IMR-90 (cell line): ENCODE results near the gene HACE1. TPM values are rescaled to one million over a fixed set of nuclear protein-coding genes. Genes with fewer than 3 reads are reported as not detected.
A peak's percentile ranks its signal among the peaks of the same experiment; 100 is the strongest.
"Not testable (repeated sequence)": the region's sequence is repeated elsewhere in the genome, so short reads cannot be mapped to it uniquely, and the experiment has no call there.

ENCODE experiments used
- ATAC-seq: fragments of 200-7000 bp; cut with Tn5 transposase; 2 replicates; pipeline ENCODE4 v1.9.1; 2020; ENCODE audit warnings: low read depth, mild to moderate bottlenecking, moderate library complexity
- BruUV-seq: library from RNA; stranded (reverse); fragments of 400-500 nt; replicated peaks from 2 replicates; lab custom pipeline; 2021; lab: Mats Ljungman, UMichigan
- CTCF ChIA-PET: fragments of 300-600 bp; formaldehyde crosslinking; extraction: SDS; loops from one replicate; lab custom pipeline; 2021; ENCODE audit warnings: antibody characterized with exemption; lab: Yijun Ruan, JAX
- POLR2A ChIA-PET: fragments of 300-600 bp; sonication (Branson Sonifier 250); formaldehyde crosslinking; loops from one replicate; lab custom pipeline; 2022; ENCODE audit warnings: antibody characterized with exemption; ENCODE audit not compliant: unreplicated experiment; lab: Charles Lee
- DNase-seq: peaks from one replicate; pipeline ENCODE4 v3.0.0; 2013
- H2AFZ ChIP-seq: replicated peaks from 2 replicates; pipeline ENCODE3; 2013; ENCODE audit warnings: low read length, mild to moderate bottlenecking; ENCODE audit not compliant: poor library complexity
- H2AK5ac ChIP-seq: 2 replicates; pipeline ENCODE4 v1.6.1; 2013; ENCODE audit warnings: low read depth, low read length, inconsistent platforms
- H2AK9ac ChIP-seq: replicated peaks from 2 replicates; pipeline ENCODE3; 2013; ENCODE audit warnings: mild to moderate bottlenecking, low read depth, low read length, moderate library complexity; ENCODE audit not compliant: poor library complexity
- H2BK120ac ChIP-seq: 2 replicates; pipeline ENCODE4 v1.6.1; 2013; ENCODE audit warnings: low read depth, low read length, inconsistent platforms
- H2BK15ac ChIP-seq: 3 replicates; pipeline ENCODE4 v1.6.1; 2013; ENCODE audit warnings: low read depth, low read length, inconsistent platforms
- H2BK20ac ChIP-seq: 2 replicates; pipeline ENCODE4 v1.6.1; 2013; ENCODE audit warnings: low read depth, mild to moderate bottlenecking, inconsistent platforms, low read length, moderate library complexity
- H2BK5ac ChIP-seq: 2 replicates; pipeline ENCODE4 v1.6.1; 2013; ENCODE audit warnings: mild to moderate bottlenecking, low read depth, low read length, inconsistent platforms; ENCODE audit not compliant: poor library complexity, severe bottlenecking
- H3K14ac ChIP-seq: replicated peaks from 2 replicates; pipeline ENCODE4 v1.6.1; 2013; ENCODE audit warnings: low read depth, low read length, inconsistent platforms
- H3K18ac ChIP-seq: 2 replicates; pipeline ENCODE4 v1.6.1; 2013; ENCODE audit warnings: low read depth, low read length, control low read depth
- H3K23ac ChIP-seq: 2 replicates; pipeline ENCODE4 v1.6.1; 2013; ENCODE audit warnings: low read depth, low read length, inconsistent platforms
- H3K27ac ChIP-seq: 2 replicates; pipeline ENCODE4 v1.5.1; 2013; ENCODE audit warnings: mild to moderate bottlenecking, control low read depth, low read length; ENCODE audit not compliant: insufficient read depth
- H3K27me3 ChIP-seq: 2 replicates; pipeline ENCODE4 v1.6.1; 2013; ENCODE audit warnings: low read length; ENCODE audit not compliant: control insufficient read depth, insufficient read depth
- H3K36me3 ChIP-seq: 2 replicates; pipeline ENCODE4 v1.6.1; 2013; ENCODE audit warnings: low read length, mixed read lengths; ENCODE audit not compliant: control insufficient read depth, insufficient read depth
- H3K4ac ChIP-seq: 2 replicates; pipeline ENCODE4 v1.6.1; 2013; ENCODE audit warnings: low read depth, low read length, inconsistent platforms
- H3K4me1 ChIP-seq: 2 replicates; pipeline ENCODE4 v1.6.1; 2013; ENCODE audit warnings: low read length, mixed read lengths; ENCODE audit not compliant: control insufficient read depth, insufficient read depth
- H3K4me2 ChIP-seq: 2 replicates; pipeline ENCODE4 v1.6.1; 2013; ENCODE audit warnings: low read depth, mild to moderate bottlenecking, control low read depth, low read length, moderate library complexity
- H3K4me3 ChIP-seq: 2 replicates; pipeline ENCODE4 v1.5.1; 2013; ENCODE audit warnings: low read depth, mild to moderate bottlenecking, control low read depth, low read length, moderate library complexity; ENCODE audit not compliant: insufficient read depth
- H3K56ac ChIP-seq: 2 replicates; pipeline ENCODE4 v1.6.1; 2013; ENCODE audit warnings: low read length, inconsistent platforms; ENCODE audit not compliant: insufficient read depth; ENCODE audit errors: extremely low read depth
- H3K79me1 ChIP-seq, 2 experiments: 2 replicates each; pipeline ENCODE4 v1.6.1; 2013; ENCODE audit warnings: low read length in 2 of 2, inconsistent platforms in 1 of 2, low read depth in 1 of 2
- H3K9ac ChIP-seq: 2 replicates; pipeline ENCODE4 v1.6.1; 2013; ENCODE audit warnings: low read depth, low read length, control low read depth
- H3K9me1 ChIP-seq: 2 replicates; pipeline ENCODE4 v1.6.1; 2013; ENCODE audit warnings: low read length, inconsistent platforms; ENCODE audit not compliant: insufficient read depth
- H3K9me3 ChIP-seq: 2 replicates; pipeline ENCODE4 v1.6.1; 2013; ENCODE audit warnings: low read length; ENCODE audit not compliant: control insufficient read depth, insufficient read depth
- H4K20me1 ChIP-seq: 2 replicates; pipeline ENCODE4 v1.6.1; 2013; ENCODE audit warnings: low read length, inconsistent platforms; ENCODE audit not compliant: insufficient read depth
- H4K5ac ChIP-seq: 2 replicates; pipeline ENCODE4 v1.6.1; 2013; ENCODE audit warnings: mild to moderate bottlenecking, low read depth, low read length, control low read depth
- H4K8ac ChIP-seq, 2 experiments: 2 replicates each; pipeline ENCODE4 v1.6.1; 2013; ENCODE audit warnings: low read depth in 2 of 2, low read length in 2 of 2, control low read depth in 1 of 2, inconsistent platforms in 1 of 2
- H4K91ac ChIP-seq: 2 replicates; pipeline ENCODE4 v1.6.1; 2013; ENCODE audit warnings: low read depth, low read length, inconsistent platforms; ENCODE audit not compliant: insufficient read depth
- CEBPB ChIP-seq: IDR thresholded peaks from 2 replicates; pipeline ENCODE4 v1.6.1; 2012; ENCODE audit warnings: low read depth, low read length, improper control_type of control experiment
- FOS ChIP-seq: fragments of 150-350 bp; IDR thresholded peaks from 2 replicates; pipeline ENCODE4 v1.6.1; 2016; ENCODE audit warnings: low read depth, low read length
- RAD21 ChIP-seq: IDR thresholded peaks from 2 replicates; pipeline ENCODE4 v1.6.1; 2012; ENCODE audit warnings: low read length, improper control_type of control experiment
- WGBS, 2 experiments: methylation state at CpG; one replicate each; pipeline versions ENCODE4 v1.1.5 to v1.1.7; 2013; ENCODE audit warnings: missing lambda C conversion rate in 2 of 2; ENCODE audit not compliant: insufficient read length in 1 of 2; ENCODE audit errors: extremely low coverage in 2 of 2; 5-methylcytosine and 5-hydroxymethylcytosine counted together
- dilution Hi-C: fragments of 300-500 bp; cut with HindIII; formaldehyde crosslinking; loops from one replicate; pipeline ENCODE4 v1.14.3; 2018; ENCODE audit warnings: low sequenced_read_pairs; ENCODE audit not compliant: unreplicated experiment
- in situ Hi-C: fragments of 300-500 bp; cut with MboI; formaldehyde crosslinking; loops from 3 replicates; pipeline ENCODE4 v1.14.3; 2019; ENCODE audit warnings: low sequenced_read_pairs, inconsistent platforms, mixed read lengths
- intact Hi-C: fragments of 100-400 bp; cut with micrococcal nuclease; formaldehyde crosslinking; loops from 2 replicates; pipeline ENCODE4 v1.10.0; 2022
- polyA plus RNA-seq, 3 experiments: library from polyadenylated mRNA; depleted of rRNA; stranded (reverse); fragments of >200 nt; gene quantifications; 2 replicates each; pipeline ENCODE4 v1.2.3, GENCODE V29; 2012; ENCODE audit warnings: low replicate concordance in 1 of 3
- total RNA-seq: library from RNA; depleted of rRNA; stranded (reverse); fragments of >200 nt; gene quantifications from 2 replicates; pipeline ENCODE4 v1.2.3, GENCODE V29; 2012
- TF ChIP-seq, protein P1 (sequence below): conservative IDR thresholded peaks from 2 replicates; pipeline ENCODE4 v1.5.1; 2012; ENCODE audit warnings: mild to moderate bottlenecking, low read depth, low read length, improper control_type of control experiment
- TF ChIP-seq, protein P2 (sequence below): fragments of 150-350 bp; IDR thresholded peaks from 2 replicates; pipeline ENCODE4 v1.6.1; 2017; ENCODE audit warnings: mild to moderate bottlenecking, antibody characterized with exemption, low read length, low read depth

HACE1 gene
- total and polyA plus RNA-seq, 2 of the 4 experiments (the other 2 are of a cell fraction) = 5.4 to 10.8 TPM

DNA sequence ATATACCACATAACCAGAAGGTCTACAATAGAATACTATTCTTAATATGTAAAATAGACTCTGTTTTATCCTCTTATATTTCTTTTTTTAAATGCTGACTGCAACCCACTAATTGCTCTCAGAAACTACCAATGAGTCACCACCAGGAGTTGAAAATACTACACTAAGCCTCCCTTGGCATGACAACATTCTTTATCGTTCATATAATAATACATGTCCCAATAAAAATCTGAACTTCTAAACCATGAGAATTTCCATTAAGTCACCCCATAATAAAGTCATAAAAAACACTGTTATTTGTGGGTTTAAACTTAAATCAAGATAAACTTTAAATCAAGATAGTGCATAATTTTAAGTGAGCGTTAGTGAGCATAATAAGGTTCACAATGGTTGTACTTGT is 4.2 kb downstream of the HACE1 start:
- Histone ChIP-seq H3K4me2 (no peak overlapping the region), H4K20me1 (no peaks in the 10 kb centered on the region), H2BK120ac (no peak overlapping the region), H2AK5ac (no peak overlapping the region), H3K23ac (no peak overlapping the region), H3K4me1 (no peaks in the 10 kb centered on the region), H3K18ac (no peak overlapping the region), H3K27ac (no peak overlapping the region), H3K9ac (no peak overlapping the region), H3K27me3 (no peaks in the 10 kb centered on the region), H3K14ac (no peak overlapping the region), H3K9me3 (no peaks in the 10 kb centered on the region), H3K56ac (no peak overlapping the region), H2BK5ac (no peak overlapping the region), H2BK20ac (no peak overlapping the region), H3K9me1 (no peaks in the 10 kb centered on the region), H4K8ac (no peak overlapping the region), H2BK15ac (no peak overlapping the region), H3K4me3 (no peak overlapping the region), H2AFZ (no peak overlapping the region), H4K5ac (no peak overlapping the region), H3K36me3 (0 out of 2 replicates have a peak, but pooled peaks cover 1% of the 10 kb centered on the region), H4K91ac (no peak overlapping the region), H2AK9ac (no peak overlapping the region), H3K79me1 (peaks cover 13 to 14% of the 10 kb centered on the region in 2 experiments), H3K4ac (no peak overlapping the region)
- WGBS, 2 experiments = no CpG with 5 or more reads among the region's 2 CpGs
- in situ Hi-C loops = no loop called here
- DNase-seq (peak; percentile 52), ATAC-seq (no peak)
- dilution Hi-C loops = no loop called here
- intact Hi-C loops = no loop called here
- BruUV-seq = no TSS peak
- ChIA-PET POLR2A (no interaction called here), CTCF (no interaction called here)
- TF ChIP-seq, protein P1, sequence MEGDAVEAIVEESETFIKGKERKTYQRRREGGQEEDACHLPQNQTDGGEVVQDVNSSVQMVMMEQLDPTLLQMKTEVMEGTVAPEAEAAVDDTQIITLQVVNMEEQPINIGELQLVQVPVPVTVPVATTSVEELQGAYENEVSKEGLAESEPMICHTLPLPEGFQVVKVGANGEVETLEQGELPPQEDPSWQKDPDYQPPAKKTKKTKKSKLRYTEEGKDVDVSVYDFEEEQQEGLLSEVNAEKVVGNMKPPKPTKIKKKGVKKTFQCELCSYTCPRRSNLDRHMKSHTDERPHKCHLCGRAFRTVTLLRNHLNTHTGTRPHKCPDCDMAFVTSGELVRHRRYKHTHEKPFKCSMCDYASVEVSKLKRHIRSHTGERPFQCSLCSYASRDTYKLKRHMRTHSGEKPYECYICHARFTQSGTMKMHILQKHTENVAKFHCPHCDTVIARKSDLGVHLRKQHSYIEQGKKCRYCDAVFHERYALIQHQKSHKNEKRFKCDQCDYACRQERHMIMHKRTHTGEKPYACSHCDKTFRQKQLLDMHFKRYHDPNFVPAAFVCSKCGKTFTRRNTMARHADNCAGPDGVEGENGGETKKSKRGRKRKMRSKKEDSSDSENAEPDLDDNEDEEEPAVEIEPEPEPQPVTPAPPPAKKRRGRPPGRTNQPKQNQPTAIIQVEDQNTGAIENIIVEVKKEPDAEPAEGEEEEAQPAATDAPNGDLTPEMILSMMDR = no peak
- TF ChIP-seq, protein P2, sequence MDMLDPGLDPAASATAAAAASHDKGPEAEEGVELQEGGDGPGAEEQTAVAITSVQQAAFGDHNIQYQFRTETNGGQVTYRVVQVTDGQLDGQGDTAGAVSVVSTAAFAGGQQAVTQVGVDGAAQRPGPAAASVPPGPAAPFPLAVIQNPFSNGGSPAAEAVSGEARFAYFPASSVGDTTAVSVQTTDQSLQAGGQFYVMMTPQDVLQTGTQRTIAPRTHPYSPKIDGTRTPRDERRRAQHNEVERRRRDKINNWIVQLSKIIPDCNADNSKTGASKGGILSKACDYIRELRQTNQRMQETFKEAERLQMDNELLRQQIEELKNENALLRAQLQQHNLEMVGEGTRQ = no peak
- no peak for TF ChIP-seq RAD21
- 0 out of 2 replicates have a peak, but pooled peaks have one; percentile 19 for TF ChIP-seq FOS
- no peak for TF ChIP-seq CEBPB

DNA sequence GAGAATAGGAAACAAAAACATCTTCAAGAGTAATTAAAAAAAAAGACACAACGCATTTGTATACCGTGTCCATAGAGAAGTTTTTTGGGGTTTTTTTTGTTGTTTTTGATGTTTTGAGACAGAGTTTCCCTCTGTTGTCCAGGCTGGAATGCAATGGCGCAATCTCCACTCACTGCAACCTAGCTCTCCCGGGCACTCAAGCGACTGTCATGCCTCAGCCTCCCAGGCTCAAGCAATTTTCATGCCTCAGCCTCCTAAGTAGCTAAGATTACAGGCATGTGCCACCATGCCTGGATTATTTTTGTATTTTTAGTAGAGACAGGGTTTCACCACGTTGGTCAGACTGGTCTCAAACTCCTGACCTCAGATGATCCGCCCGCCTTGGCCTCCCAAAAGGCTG is 12.0 kb downstream of the HACE1 start:
- H2BK5ac ChIP-seq, H2BK20ac ChIP-seq, H3K4ac ChIP-seq, H2BK15ac ChIP-seq, H4K20me1 ChIP-seq, H3K27ac ChIP-seq, H3K14ac ChIP-seq, intact Hi-C loops, H3K36me3 ChIP-seq, H4K91ac ChIP-seq, H3K18ac ChIP-seq, H3K56ac ChIP-seq, H3K4me2 ChIP-seq, H3K9ac ChIP-seq, POLR2A ChIA-PET, H3K4me1 ChIP-seq, H3K79me1 ChIP-seq, dilution Hi-C loops, H3K23ac ChIP-seq, H3K27me3 ChIP-seq, H2BK120ac ChIP-seq, H3K9me1 ChIP-seq, H2AK5ac ChIP-seq, H2AK9ac ChIP-seq, BruUV-seq, H3K4me3 ChIP-seq, H4K8ac ChIP-seq, H2AFZ ChIP-seq, H4K5ac ChIP-seq, CTCF ChIA-PET, ATAC-seq, H3K9me3 ChIP-seq, DNase-seq, in situ Hi-C loops: not testable (repeated sequence)
- no CpG with 5 or more reads among the region's 8 CpGs for WGBS, 2 experiments
